ENCODE data around the gene ZNF865.

The ZNF865 gene

DNA sequence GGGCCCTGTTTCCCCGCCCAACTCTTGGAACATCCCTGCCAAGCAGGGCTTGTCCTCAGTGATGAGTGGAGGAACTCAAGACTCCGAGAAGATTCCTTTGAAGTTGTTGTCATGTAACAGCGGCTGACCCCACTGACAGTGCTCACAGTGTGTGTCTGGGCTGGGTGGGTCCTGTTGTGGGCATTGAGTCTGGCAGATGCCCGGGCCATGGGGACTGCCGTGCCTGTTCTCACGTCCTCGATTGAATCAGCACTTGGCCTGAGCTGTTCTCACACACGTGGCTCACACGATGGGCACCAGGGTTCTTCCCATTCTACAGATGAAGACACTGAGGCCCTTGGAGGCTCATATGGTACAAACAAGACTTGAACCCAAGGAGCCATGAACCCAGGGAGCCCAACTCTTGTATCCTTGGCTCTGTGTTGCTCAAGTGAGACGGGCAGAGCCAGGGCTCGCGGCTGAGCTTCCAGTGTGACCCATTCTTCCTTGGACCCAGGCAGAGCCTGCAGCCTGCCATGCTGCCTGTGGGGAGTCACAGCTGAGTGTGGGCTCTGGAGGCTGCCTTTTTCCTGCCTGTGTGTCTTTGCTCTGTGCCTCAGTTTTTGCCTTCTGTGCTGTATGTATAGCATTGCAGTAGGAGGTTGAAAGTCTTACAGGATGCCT, 61.0 kb downstream of the ZNF865 start:
- H3K4me3 ChIP-seq (replicated peaks in 1 of 2; ENCODE audit: low read depth in 2 of 2, low read length in 2 of 2): no peak overlapping the region
- TF ChIP-seq, protein P1, sequence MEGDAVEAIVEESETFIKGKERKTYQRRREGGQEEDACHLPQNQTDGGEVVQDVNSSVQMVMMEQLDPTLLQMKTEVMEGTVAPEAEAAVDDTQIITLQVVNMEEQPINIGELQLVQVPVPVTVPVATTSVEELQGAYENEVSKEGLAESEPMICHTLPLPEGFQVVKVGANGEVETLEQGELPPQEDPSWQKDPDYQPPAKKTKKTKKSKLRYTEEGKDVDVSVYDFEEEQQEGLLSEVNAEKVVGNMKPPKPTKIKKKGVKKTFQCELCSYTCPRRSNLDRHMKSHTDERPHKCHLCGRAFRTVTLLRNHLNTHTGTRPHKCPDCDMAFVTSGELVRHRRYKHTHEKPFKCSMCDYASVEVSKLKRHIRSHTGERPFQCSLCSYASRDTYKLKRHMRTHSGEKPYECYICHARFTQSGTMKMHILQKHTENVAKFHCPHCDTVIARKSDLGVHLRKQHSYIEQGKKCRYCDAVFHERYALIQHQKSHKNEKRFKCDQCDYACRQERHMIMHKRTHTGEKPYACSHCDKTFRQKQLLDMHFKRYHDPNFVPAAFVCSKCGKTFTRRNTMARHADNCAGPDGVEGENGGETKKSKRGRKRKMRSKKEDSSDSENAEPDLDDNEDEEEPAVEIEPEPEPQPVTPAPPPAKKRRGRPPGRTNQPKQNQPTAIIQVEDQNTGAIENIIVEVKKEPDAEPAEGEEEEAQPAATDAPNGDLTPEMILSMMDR (IDR thresholded peaks at IDR 0.05; ENCODE audit: low read depth, low read length): no peak
- DNase-seq (ENCODE audit: low read depth in 2 of 2): no peak
